ENCODE data around the gene PPP1R1B. TPM values are rescaled to one million over a fixed set of nuclear protein-coding genes. Genes with fewer than 3 reads are reported as not detected.

The PPP1R1B gene
- total and polyA plus RNA-seq, 4 donors = 16.5 to 329 (median 48.0) TPM

DNA sequence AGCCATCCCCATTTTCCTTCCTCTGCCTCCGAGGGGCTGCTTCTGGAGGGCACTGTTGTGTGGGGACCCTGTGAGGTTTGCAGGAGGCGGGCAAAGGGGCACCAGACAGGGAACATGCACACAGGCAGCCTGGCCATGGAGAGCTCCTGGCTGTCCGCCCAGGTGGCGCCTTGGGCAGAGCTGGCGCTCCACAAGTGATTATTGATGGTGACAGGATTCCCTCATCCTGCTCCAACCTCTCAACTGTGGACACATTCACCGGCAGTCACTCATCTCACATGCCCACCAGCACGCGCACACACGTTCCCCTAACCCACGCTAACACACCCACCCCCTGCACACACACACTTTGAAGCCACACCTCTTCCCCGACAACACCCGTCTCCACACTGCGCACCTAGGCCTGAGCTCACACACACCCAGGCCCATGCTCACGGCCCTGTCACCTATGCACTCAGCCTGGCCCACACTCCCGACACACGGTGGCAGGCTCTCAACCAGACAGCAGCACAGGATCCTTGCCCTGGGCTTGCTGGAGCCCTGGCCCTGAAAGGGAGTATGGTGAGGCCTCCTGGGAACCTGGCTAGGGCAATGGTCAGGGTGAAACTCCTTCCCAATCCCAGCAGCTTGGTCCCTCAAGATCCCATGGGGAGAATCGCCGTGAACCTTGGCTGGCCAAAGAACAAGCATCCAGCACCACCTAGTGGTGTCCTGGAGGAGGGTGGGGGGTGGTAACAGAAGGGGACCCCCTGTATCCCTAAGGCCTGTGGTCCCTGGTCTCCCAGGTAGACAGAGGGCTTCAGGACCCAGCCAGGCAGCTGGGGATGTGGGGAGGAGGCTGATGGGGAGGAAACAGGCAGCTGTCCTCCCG is 45.1 kb downstream of the PPP1R1B start:
- peaks cover 35% of the 10 kb centered on the region for H3K27me3 ChIP-seq (ENCODE audit: control insufficient read depth, insufficient read depth, low read length)
- H3K36me3 ChIP-seq (ENCODE audit: control insufficient read depth, insufficient read depth, low read length) = peaks cover 46% of the 10 kb centered on the region
- peaks cover 50% of the 10 kb centered on the region for H3K4me1 ChIP-seq (ENCODE audit: control insufficient read depth, insufficient read depth, low read length)
- 46% methylated on average over 17 of the region's 19 CpGs for whole genome bisulfite sequencing (ENCODE audit: insufficient coverage)
- no peak overlapping the region for H3K4me3 ChIP-seq (ENCODE audit: low read depth, low read length)
- H3K27ac ChIP-seq (ENCODE audit: low read depth, low read length) = no peak overlapping the region
- H3K9me3 ChIP-seq (ENCODE audit: control insufficient read depth, insufficient read depth, low read length) = no peaks in the 10 kb centered on the region
- peak in 2 of 6 donors; percentile 58 to 71 for DNase-seq (ENCODE audit: low read depth in 4 of 6, low spot score in 6 of 6)

DNA sequence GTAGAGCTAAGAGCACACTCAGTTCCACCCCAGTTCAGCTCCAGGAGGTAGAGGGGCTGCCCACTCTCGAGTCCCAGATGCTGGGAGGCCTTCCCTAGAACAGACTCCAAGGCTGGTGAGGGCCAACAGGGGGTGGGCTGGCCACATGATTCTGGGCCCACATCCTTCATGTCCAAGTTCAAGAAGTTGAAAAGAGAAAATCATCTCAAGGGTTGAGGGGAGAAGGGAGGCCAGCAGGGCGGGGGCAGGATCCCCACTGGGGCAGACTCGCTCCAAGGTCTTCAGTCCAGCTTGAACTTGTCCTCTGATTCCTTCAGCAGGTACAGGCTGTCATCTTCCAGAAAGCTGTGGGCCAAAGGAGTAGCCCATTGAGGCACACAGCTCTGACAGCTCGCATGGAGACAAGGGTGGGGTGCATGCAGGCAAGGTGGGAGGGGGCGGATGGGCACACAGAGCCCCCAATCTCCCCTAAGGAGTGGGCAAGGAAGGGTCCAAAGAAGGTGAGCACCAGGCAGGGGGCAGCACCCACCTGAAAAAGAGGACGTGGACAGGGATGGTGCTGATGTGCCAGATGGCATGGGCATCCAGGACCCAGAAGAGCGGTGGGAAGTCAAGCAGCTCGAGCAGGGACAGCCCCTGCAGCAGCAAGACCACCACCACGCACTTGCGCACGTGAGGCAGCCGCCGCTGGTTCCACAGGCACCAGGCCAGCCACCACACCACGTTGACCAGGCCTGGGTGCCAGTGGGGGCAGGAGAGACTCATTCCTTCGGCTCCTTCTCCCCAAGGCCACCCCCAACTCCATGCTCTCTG is 46.0 kb downstream of the PPP1R1B start:
- no peak for DNase-seq (ENCODE audit: low read depth in 4 of 6, low spot score in 6 of 6)
- peaks cover 44% of the 10 kb centered on the region for H3K4me1 ChIP-seq (ENCODE audit: control insufficient read depth, insufficient read depth, low read length)
- H3K27me3 ChIP-seq (ENCODE audit: control insufficient read depth, insufficient read depth, low read length) = peaks cover 29% of the 10 kb centered on the region
- H3K9me3 ChIP-seq (ENCODE audit: control insufficient read depth, insufficient read depth, low read length) = no peaks in the 10 kb centered on the region
- H3K27ac ChIP-seq (ENCODE audit: low read depth, low read length) = no peak overlapping the region
- H3K4me3 ChIP-seq (ENCODE audit: low read depth, low read length) = no peak overlapping the region
- H3K36me3 ChIP-seq (ENCODE audit: control insufficient read depth, insufficient read depth, low read length) = peaks cover 52% of the 10 kb centered on the region
- WGBS (ENCODE audit: insufficient coverage) = 81% methylated on average over 15 of the region's 15 CpGs

GRCh38 chr17:39673335-39674081 is 46.8 kb downstream of the PPP1R1B start:
- Histone ChIP-seq H3K4me1 (ENCODE audit: control insufficient read depth, insufficient read depth, low read length) (peaks cover 43% of the 10 kb centered on the region), H3K9me3 (ENCODE audit: control insufficient read depth, insufficient read depth, low read length) (no peaks in the 10 kb centered on the region), H3K36me3 (ENCODE audit: control insufficient read depth, insufficient read depth, low read length) (peaks cover 60% of the 10 kb centered on the region), H3K27me3 (ENCODE audit: control insufficient read depth, insufficient read depth, low read length) (peaks cover 25% of the 10 kb centered on the region), H3K4me3 (ENCODE audit: low read depth, low read length) (no peak overlapping the region), H3K27ac (ENCODE audit: low read depth, low read length) (no peak overlapping the region)
- DNase-seq (ENCODE audit: low read depth in 4 of 6, low spot score in 6 of 6) = no peak
- 84% methylated on average over 13 of the region's 13 CpGs for WGBS (ENCODE audit: insufficient coverage)

DNA sequence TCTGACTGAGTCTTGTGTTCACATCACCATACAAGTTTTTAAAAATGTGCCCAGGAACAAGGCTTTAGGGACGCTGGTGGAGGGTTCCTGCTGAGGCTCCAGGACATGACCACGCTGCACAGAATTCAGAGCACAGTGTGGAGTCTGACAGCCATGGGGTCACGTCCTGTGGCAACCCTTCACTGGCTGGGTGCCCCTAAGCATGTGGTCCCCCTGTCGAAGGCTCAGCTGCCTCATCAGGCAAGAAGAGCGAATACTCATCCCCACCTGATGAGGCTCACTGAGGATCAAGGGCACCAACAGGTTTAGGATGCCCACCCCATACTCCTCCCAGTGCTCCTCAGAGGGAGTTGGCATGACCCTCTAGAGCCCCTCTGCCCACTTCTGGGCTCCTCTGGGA is 47.4 kb downstream of the PPP1R1B start:
- Histone ChIP-seq H3K36me3 (ENCODE audit: control insufficient read depth, insufficient read depth, low read length) (peaks cover 64% of the 10 kb centered on the region), H3K9me3 (ENCODE audit: control insufficient read depth, insufficient read depth, low read length) (no peaks in the 10 kb centered on the region), H3K27me3 (ENCODE audit: control insufficient read depth, insufficient read depth, low read length) (peaks cover 20% of the 10 kb centered on the region), H3K4me1 (ENCODE audit: control insufficient read depth, insufficient read depth, low read length) (peaks cover 38% of the 10 kb centered on the region), H3K4me3 (ENCODE audit: low read depth, low read length) (no peak overlapping the region), H3K27ac (ENCODE audit: low read depth, low read length) (no peak overlapping the region)
- no peak for DNase-seq (ENCODE audit: low read depth in 4 of 6, low spot score in 6 of 6)
- 86% methylated on average over 5 of the region's 5 CpGs for WGBS (ENCODE audit: insufficient coverage)

- Histone ChIP-seq H3K9me3 (ENCODE audit: control insufficient read depth, insufficient read depth, low read length) (no peaks in the 10 kb centered on the region), H3K36me3 (ENCODE audit: control insufficient read depth, insufficient read depth, low read length) (peaks cover 65% of the 10 kb centered on the region), H3K4me1 (ENCODE audit: control insufficient read depth, insufficient read depth, low read length) (peaks cover 33% of the 10 kb centered on the region), H3K27me3 (ENCODE audit: control insufficient read depth, insufficient read depth, low read length) (peaks cover 14% of the 10 kb centered on the region), H3K4me3 (ENCODE audit: low read depth, low read length) (no peak overlapping the region), H3K27ac (ENCODE audit: low read depth, low read length) (no peak overlapping the region)
- WGBS (ENCODE audit: insufficient coverage) = 57% methylated on average over 8 of the region's 11 CpGs
- no peak for DNase-seq (ENCODE audit: low read depth in 4 of 6, low spot score in 6 of 6)
Observed at GRCh38 chr17:39674702-39675389, 48.1 kb downstream of the PPP1R1B start.

- no peak for DNase-seq (ENCODE audit: low read depth in 4 of 6, low spot score in 6 of 6)
- Histone ChIP-seq H3K36me3 (ENCODE audit: control insufficient read depth, insufficient read depth, low read length) (peaks cover 67% of the 10 kb centered on the region), H3K27ac (ENCODE audit: low read depth, low read length) (no peak overlapping the region), H3K27me3 (ENCODE audit: control insufficient read depth, insufficient read depth, low read length) (peaks cover 7% of the 10 kb centered on the region), H3K9me3 (ENCODE audit: control insufficient read depth, insufficient read depth, low read length) (no peaks in the 10 kb centered on the region), H3K4me3 (ENCODE audit: low read depth, low read length) (no peak overlapping the region), H3K4me1 (ENCODE audit: control insufficient read depth, insufficient read depth, low read length) (peaks cover 30% of the 10 kb centered on the region)
- WGBS (ENCODE audit: insufficient coverage) = 79% methylated on average over 9 of the region's 10 CpGs
Observed at GRCh38 chr17:39675390-39676082, 48.8 kb downstream of the PPP1R1B start.

DNA sequence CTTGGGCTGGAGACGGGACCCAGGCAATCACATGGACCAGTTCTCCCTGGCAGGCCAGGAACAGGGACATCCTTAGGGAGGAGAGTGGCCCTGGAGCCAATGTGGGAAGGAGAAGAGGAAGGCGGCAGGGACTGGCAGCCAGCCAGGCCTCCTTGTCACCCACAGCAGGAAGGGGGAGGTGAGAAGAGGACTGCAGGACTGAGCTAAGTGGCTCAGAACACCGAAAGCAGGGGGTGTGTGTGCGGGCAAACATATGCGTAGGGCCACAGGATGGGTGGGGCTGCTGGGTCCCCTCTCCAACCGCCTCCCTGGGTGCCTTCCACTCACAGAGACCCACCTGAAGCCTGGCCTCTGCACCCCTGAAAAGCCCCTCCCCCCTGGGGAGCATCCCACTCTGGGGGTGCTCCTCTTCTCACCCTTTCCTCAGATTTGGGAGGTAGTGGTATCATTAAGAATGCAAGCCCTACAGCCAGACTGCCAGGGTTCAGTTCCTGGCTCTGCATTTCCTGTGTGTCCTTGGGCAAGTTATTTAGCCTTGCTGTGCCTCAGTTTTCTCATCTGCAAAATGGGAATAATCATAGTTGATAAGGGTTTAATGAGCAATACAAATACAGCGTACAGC is 49.6 kb downstream of the PPP1R1B start:
- Histone ChIP-seq H3K27me3 (ENCODE audit: control insufficient read depth, insufficient read depth, low read length) (no peaks in the 10 kb centered on the region), H3K27ac (ENCODE audit: low read depth, low read length) (no peak overlapping the region), H3K9me3 (ENCODE audit: control insufficient read depth, insufficient read depth, low read length) (no peaks in the 10 kb centered on the region), H3K4me3 (ENCODE audit: low read depth, low read length) (no peak overlapping the region), H3K4me1 (ENCODE audit: control insufficient read depth, insufficient read depth, low read length) (peaks cover 24% of the 10 kb centered on the region), H3K36me3 (ENCODE audit: control insufficient read depth, insufficient read depth, low read length) (peaks cover 72% of the 10 kb centered on the region)
- peak in 1 of 6 donors; percentile 36 for DNase-seq (ENCODE audit: low read depth in 4 of 6, low spot score in 6 of 6)
- 36% methylated on average over 6 of the region's 7 CpGs for WGBS (ENCODE audit: insufficient coverage)

GRCh38 chr17:39677072-39677471 is 50.3 kb downstream of the PPP1R1B start:
- 91% methylated on average over 7 of the region's 8 CpGs for WGBS (ENCODE audit: insufficient coverage)
- peaks cover 17% of the 10 kb centered on the region for H3K4me1 ChIP-seq (ENCODE audit: control insufficient read depth, insufficient read depth, low read length)
- peaks cover 72% of the 10 kb centered on the region for H3K36me3 ChIP-seq (ENCODE audit: control insufficient read depth, insufficient read depth, low read length)
- H3K9me3 ChIP-seq (ENCODE audit: control insufficient read depth, insufficient read depth, low read length) = no peaks in the 10 kb centered on the region
- no peaks in the 10 kb centered on the region for H3K27me3 ChIP-seq (ENCODE audit: control insufficient read depth, insufficient read depth, low read length)
- DNase-seq (ENCODE audit: low read depth in 4 of 6, low spot score in 6 of 6) = no peak
- H3K4me3 ChIP-seq (ENCODE audit: low read depth, low read length) = no peak overlapping the region
- H3K27ac ChIP-seq (ENCODE audit: low read depth, low read length) = peak overlapping the region; percentile 33
